Measurements from ENCODE around the gene CCDC177. TPM values are rescaled to one million over a fixed set of nuclear protein-coding genes. Genes with fewer than 3 reads are reported as not detected.

Gene CCDC177
- total and polyA plus RNA-seq, 2 donors (not counting 1 experiment from before 2014, with no cell fraction given), result not detected

DNA sequence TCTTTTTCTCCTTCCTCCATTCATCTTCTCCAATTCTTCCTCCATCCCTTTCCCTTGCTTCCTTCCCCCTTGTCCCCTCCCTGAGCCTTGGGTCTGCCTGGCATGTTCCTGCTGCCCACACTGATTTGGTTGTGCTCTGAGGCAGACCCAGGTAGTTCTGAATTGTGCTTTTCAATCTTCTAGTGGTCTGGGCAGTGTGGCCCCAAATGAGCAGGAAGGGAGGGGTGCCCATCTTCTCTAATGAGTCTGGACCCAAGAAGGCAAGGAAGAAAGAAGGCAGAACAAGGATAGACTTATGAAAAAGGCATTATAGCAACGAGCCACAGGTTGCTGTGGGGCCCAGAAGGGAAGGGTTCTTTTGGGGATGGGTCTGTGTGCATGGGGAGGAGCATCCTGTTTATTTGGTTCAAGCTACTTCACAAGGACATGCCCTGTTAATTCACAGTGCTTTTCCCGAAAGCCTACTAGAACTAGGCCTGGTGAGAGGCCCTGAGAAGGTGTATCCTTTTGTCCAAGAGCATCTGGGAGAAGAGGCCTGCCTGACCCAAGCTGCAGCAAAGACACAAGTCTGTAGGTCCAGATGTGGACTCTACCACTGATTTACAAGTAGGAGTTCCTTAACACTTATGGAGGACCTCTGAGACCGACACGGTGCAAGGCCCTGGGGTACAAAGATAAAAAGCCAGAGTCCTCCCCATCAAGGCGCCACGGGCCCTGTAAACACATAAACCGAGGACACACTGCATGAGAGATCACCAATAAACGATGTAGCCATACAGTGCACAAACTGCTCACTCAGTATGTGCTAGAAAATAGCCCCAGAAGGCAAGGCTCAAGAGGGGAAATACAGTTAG, 35.6 kb upstream of the CCDC177 start:
- no peak for TF ChIP-seq EZH2 (IDR thresholded peaks at IDR 0.05; ENCODE audit: low read length, missing control alignments)
- TF ChIP-seq, protein P1, sequence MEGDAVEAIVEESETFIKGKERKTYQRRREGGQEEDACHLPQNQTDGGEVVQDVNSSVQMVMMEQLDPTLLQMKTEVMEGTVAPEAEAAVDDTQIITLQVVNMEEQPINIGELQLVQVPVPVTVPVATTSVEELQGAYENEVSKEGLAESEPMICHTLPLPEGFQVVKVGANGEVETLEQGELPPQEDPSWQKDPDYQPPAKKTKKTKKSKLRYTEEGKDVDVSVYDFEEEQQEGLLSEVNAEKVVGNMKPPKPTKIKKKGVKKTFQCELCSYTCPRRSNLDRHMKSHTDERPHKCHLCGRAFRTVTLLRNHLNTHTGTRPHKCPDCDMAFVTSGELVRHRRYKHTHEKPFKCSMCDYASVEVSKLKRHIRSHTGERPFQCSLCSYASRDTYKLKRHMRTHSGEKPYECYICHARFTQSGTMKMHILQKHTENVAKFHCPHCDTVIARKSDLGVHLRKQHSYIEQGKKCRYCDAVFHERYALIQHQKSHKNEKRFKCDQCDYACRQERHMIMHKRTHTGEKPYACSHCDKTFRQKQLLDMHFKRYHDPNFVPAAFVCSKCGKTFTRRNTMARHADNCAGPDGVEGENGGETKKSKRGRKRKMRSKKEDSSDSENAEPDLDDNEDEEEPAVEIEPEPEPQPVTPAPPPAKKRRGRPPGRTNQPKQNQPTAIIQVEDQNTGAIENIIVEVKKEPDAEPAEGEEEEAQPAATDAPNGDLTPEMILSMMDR (conservative IDR thresholded peaks at IDR 0.05 in 1 of 2, IDR thresholded peaks at IDR 0.05 in 1 of 2; ENCODE audit: low read depth in 1 of 2, low read length in 2 of 2), result no peak
- H3K4me3 ChIP-seq (replicated peaks in 1 of 4; ENCODE audit: control extremely low read depth in 1 of 4, insufficient read depth in 1 of 4, low read depth in 3 of 4, low read length in 4 of 4), result peak overlapping the region; percentile 37 to 85 (median 62)
- peak overlapping the region; percentile 74 for H3K27ac ChIP-seq (ENCODE audit: insufficient read depth, low read length)
- no peaks in the 10 kb centered on the region for H3K27me3 ChIP-seq (ENCODE audit: control insufficient read depth, insufficient read depth, low read length)
- no peaks in the 10 kb centered on the region for H4K20me1 ChIP-seq (ENCODE audit: control insufficient read depth, extremely low read depth, insufficient read depth, low read length)
- peak overlapping the region; percentile 88 for H2AFZ ChIP-seq (ENCODE audit: low read length)
- H3K36me3 ChIP-seq (ENCODE audit: control insufficient read depth, insufficient read depth, low read length), result no peaks in the 10 kb centered on the region
- H3K79me2 ChIP-seq (ENCODE audit: control insufficient read depth, insufficient read depth, low read length), result peaks cover 20% of the 10 kb centered on the region
- peak overlapping the region; percentile 95 for H3K4me2 ChIP-seq (ENCODE audit: extremely low read depth, insufficient read depth, low read length)
- no peaks in the 10 kb centered on the region for H3K9me3 ChIP-seq (ENCODE audit: control insufficient read depth, insufficient read depth, low read depth, low read length)
- H3K4me1 ChIP-seq (ENCODE audit: control insufficient read depth, extremely low read depth, insufficient read depth, low read length), result peaks cover 9% of the 10 kb centered on the region
- H3K9ac ChIP-seq (ENCODE audit: insufficient read depth, low read length), result peak overlapping the region; percentile 51
- DNase-seq (ENCODE audit: low read depth in 2 of 2), result no peak

DNA sequence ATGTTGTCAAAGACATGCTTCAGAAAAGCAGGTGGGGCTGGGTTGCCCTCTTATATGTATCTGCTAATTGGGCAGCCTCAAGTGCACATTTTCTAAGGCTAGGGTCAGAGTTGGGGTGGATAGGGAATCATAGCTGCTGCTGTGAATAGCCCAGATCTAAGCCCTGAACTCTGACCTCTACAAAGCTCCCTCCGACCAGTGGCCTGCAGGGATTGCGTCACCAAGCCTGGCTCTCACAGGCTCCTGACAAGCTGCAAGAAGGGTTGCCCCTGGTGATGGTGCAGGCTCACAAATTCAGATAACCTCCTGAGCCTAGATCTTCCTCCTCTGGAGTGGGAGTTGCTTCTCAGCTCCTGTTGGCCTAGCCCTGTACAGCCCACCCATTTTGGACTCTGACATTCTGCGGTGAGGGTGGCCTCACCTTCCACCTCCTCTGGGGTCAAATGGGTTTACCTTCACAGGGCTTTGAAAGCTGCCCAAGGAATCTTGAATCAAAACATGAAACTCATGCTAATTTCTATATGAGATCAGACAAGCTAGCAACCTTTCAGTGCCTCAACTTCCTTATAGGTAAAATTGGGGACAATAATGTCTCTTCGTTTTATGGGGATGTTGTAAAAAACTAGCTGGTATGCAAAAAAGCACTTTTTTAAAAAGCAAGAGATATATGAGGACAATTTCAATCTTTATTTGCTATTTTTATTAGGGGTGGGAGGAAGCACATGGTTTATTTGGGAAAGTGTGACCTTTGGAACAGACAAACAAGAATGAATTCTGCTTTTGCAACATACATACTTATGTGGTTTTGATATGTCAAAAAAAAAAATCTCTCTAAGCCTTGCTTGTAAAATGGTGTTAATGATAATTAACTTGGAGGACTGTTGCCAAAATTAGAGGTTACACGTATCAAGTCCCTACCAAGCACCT, 31.9 kb upstream of the CCDC177 start:
- no peak overlapping the region for H3K4me2 ChIP-seq (ENCODE audit: extremely low read depth, insufficient read depth, low read length)
- TF ChIP-seq, protein P1 (conservative IDR thresholded peaks at IDR 0.05 in 1 of 2, IDR thresholded peaks at IDR 0.05 in 1 of 2; ENCODE audit: low read depth in 1 of 2, low read length in 2 of 2), result no peak
- TF ChIP-seq EZH2 (IDR thresholded peaks at IDR 0.05; ENCODE audit: low read length, missing control alignments), result no peak
- no peak overlapping the region for H2AFZ ChIP-seq (ENCODE audit: low read length)
- no peak overlapping the region for H3K9ac ChIP-seq (ENCODE audit: insufficient read depth, low read length)
- H4K20me1 ChIP-seq (ENCODE audit: control insufficient read depth, extremely low read depth, insufficient read depth, low read length), result no peaks in the 10 kb centered on the region
- no peak overlapping the region for H3K4me3 ChIP-seq (replicated peaks in 1 of 4; ENCODE audit: control extremely low read depth in 1 of 4, insufficient read depth in 1 of 4, low read depth in 3 of 4, low read length in 4 of 4)
- H3K27ac ChIP-seq (ENCODE audit: insufficient read depth, low read length), result no peak overlapping the region
- H3K4me1 ChIP-seq (ENCODE audit: control insufficient read depth, extremely low read depth, insufficient read depth, low read length), result peaks cover 8% of the 10 kb centered on the region
- H3K79me2 ChIP-seq (ENCODE audit: control insufficient read depth, insufficient read depth, low read length), result no peaks in the 10 kb centered on the region
- no peaks in the 10 kb centered on the region for H3K27me3 ChIP-seq (ENCODE audit: control insufficient read depth, insufficient read depth, low read length)
- no peak for DNase-seq (ENCODE audit: low read depth in 2 of 2)
- H3K9me3 ChIP-seq (ENCODE audit: control insufficient read depth, insufficient read depth, low read depth, low read length), result no peaks in the 10 kb centered on the region
- no peaks in the 10 kb centered on the region for H3K36me3 ChIP-seq (ENCODE audit: control insufficient read depth, insufficient read depth, low read length)

- H4K20me1 ChIP-seq (ENCODE audit: control insufficient read depth, extremely low read depth, insufficient read depth, low read length), result no peaks in the 10 kb centered on the region
- no peaks in the 10 kb centered on the region for H3K9me3 ChIP-seq (ENCODE audit: control insufficient read depth, insufficient read depth, low read depth, low read length)
- H3K9ac ChIP-seq (ENCODE audit: insufficient read depth, low read length), result no peak overlapping the region
- H3K27ac ChIP-seq (ENCODE audit: insufficient read depth, low read length), result no peak overlapping the region
- no peaks in the 10 kb centered on the region for H3K36me3 ChIP-seq (ENCODE audit: control insufficient read depth, insufficient read depth, low read length)
- H3K4me1 ChIP-seq (ENCODE audit: control insufficient read depth, extremely low read depth, insufficient read depth, low read length), result peaks cover 8% of the 10 kb centered on the region
- no peak overlapping the region for H3K4me3 ChIP-seq (replicated peaks in 1 of 4; ENCODE audit: control extremely low read depth in 1 of 4, insufficient read depth in 1 of 4, low read depth in 3 of 4, low read length in 4 of 4)
- no peak overlapping the region for H3K4me2 ChIP-seq (ENCODE audit: extremely low read depth, insufficient read depth, low read length)
- TF ChIP-seq EZH2 (IDR thresholded peaks at IDR 0.05; ENCODE audit: low read length, missing control alignments), result no peak
- TF ChIP-seq, protein P1 (conservative IDR thresholded peaks at IDR 0.05 in 1 of 2, IDR thresholded peaks at IDR 0.05 in 1 of 2; ENCODE audit: low read depth in 1 of 2, low read length in 2 of 2), result no peak
- no peaks in the 10 kb centered on the region for H3K79me2 ChIP-seq (ENCODE audit: control insufficient read depth, insufficient read depth, low read length)
- no peaks in the 10 kb centered on the region for H3K27me3 ChIP-seq (ENCODE audit: control insufficient read depth, insufficient read depth, low read length)
- no peak overlapping the region for H2AFZ ChIP-seq (ENCODE audit: low read length)
- no peak for DNase-seq (ENCODE audit: low read depth in 2 of 2)
Observed at GRCh38 chr14:69605738-69606137, 31.1 kb upstream of the CCDC177 start.

All from fibroblast of lung (primary cell).